SJSA1 (cell line): ENCODE results near the gene TSHZ2. TPM values are rescaled to one million over a fixed set of nuclear protein-coding genes. Genes with fewer than 3 reads are reported as not detected.

Source experiments
- DNase-seq, 2 experiments: peaks; one replicate each; pipeline ENCODE4 v3.0.0-alpha.2; 2015 to 2020; ENCODE audit warnings: low spot score in 2 of 2, low read depth in 1 of 2
- H3K27ac ChIP-seq: fragments of 250-450 bp; sonication (Bioruptor Pico); 2 replicates; pipeline ENCODE4 v1.5.1; 2020; ENCODE audit warnings: mild to moderate bottlenecking, moderate library complexity
- H3K27me3 ChIP-seq: fragments of 250-450 bp; sonication (Bioruptor Pico); replicated peaks from 2 replicates; pipeline ENCODE4 v1.5.1; 2020; ENCODE audit warnings: mild to moderate bottlenecking, moderate library complexity
- H3K36me3 ChIP-seq: fragments of 250-450 bp; sonication (Bioruptor Pico); 2 replicates; pipeline ENCODE4 v1.5.1; 2020; ENCODE audit warnings: mild to moderate bottlenecking
- H3K4me1 ChIP-seq: fragments of 250-450 bp; sonication (Bioruptor Pico); replicated peaks from 2 replicates; pipeline ENCODE4 v1.6.1; 2021; ENCODE audit warnings: mild to moderate bottlenecking
- H3K4me3 ChIP-seq: fragments of 250-450 bp; sonication (Bioruptor Pico); 2 replicates; pipeline ENCODE4 v1.5.1; 2020; ENCODE audit warnings: mild to moderate bottlenecking
- H3K9me3 ChIP-seq: fragments of 250-450 bp; sonication (Bioruptor Pico); replicated peaks from 2 replicates; pipeline ENCODE4 v1.5.1; 2020; ENCODE audit warnings: mild to moderate bottlenecking
- total RNA-seq: library from RNA; depleted of rRNA; stranded (reverse); fragments of >200 nt; shearing (Covaris generic); gene quantifications from 2 replicates; pipeline ENCODE4 v1.2.3, GENCODE V29; 2014

The TSHZ2 gene
- total RNA-seq, 1 experiment from 2014 or later, result not detected

DNA sequence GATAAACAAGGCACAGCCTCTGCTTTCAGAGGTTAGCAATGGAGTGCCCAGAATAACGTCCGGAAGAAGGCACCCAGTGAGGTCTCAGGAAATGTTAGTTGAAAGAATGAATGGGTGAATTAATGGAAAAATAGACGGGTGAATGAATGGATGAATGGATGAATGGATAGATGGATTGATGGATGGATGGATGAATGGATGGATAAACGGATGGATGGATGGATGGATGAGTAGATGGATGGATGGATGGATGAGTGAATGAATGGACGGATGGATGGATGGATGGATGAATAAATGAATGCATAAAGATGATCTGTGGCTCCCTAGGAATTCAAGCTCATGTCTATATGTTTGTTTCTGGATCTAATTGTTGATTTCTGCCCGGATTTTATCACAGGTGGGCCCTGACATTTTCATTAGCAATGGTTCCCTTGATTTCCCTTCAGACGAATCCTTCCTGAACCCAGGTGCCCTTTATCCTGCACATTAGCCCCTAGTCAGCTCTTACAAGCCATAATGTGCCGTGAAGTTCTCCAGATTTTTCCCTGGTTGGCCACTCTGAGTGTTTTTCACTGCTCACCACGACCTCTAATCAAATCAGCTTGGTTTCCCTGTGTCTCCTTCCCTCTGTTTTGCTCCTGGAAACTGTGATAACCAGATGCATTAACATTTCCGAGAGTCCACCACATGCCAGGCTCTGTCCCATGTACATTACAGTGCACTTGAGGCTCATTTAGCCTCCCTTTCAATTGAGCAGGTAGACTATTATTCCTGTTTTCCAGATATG, 22.2 kb downstream of the TSHZ2 start:
- Histone ChIP-seq H3K27me3 (no peaks in the 10 kb centered on the region), H3K9me3 (no peaks in the 10 kb centered on the region), H3K27ac (no peak overlapping the region), H3K4me1 (no peaks in the 10 kb centered on the region), H3K4me3 (no peak overlapping the region), H3K36me3 (no peaks in the 10 kb centered on the region)
- no peak for DNase-seq

DNA sequence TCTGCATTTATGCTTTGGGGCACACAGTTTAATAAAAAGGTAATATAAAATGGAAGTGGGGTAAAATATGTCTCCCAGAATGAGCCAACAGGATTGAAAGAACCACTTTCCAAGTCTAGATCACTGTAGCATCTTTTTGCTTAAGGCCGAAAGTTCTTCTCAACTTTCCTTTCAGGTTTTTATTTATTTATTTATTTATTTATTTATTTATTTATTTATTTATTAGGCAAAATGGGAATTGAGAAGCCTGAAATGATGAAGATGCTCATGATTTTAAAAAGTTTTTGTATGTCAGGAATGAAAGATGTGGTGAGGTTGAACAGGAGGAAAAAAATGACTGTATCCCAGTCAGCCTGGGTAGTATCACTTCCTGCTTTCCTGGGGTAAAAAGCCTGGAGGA, 24.0 kb downstream of the TSHZ2 start:
- no peaks in the 10 kb centered on the region for H3K36me3 ChIP-seq
- H3K27ac ChIP-seq, result no peak overlapping the region
- H3K4me3 ChIP-seq, result no peak overlapping the region
- DNase-seq, result no peak
- no peaks in the 10 kb centered on the region for H3K9me3 ChIP-seq
- H3K4me1 ChIP-seq, result no peaks in the 10 kb centered on the region
- no peaks in the 10 kb centered on the region for H3K27me3 ChIP-seq

GRCh38 chr20:52996658-52997057, 24.5 kb downstream of the TSHZ2 start:
- Histone ChIP-seq H3K36me3 (no peaks in the 10 kb centered on the region), H3K27ac (no peak overlapping the region), H3K9me3 (no peaks in the 10 kb centered on the region), H3K27me3 (no peaks in the 10 kb centered on the region), H3K4me3 (no peak overlapping the region), H3K4me1 (no peaks in the 10 kb centered on the region)
- no peak for DNase-seq

DNA sequence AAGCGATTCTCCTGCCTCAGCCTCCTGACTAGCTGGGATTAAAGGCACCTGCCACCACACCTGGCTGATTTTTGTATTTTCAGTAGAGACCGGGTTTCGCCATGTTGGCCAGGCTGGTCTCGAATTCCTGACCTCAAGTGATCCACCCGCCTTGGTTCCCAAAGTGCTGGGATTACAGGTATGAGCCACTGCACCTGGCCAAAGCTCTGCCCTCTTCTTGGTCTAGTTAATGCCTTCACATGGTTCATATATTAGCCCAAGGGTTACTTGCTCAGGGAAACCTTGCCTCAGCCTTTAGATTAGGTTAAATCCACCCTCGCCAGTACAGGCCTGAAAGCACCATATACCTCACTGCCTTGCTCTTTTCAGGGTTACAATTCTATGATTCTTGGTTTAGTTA, 26.1 kb downstream of the TSHZ2 start:
- H3K36me3 ChIP-seq, result no peaks in the 10 kb centered on the region
- no peak overlapping the region for H3K27ac ChIP-seq
- no peak overlapping the region for H3K4me3 ChIP-seq
- no peaks in the 10 kb centered on the region for H3K27me3 ChIP-seq
- H3K4me1 ChIP-seq, result no peaks in the 10 kb centered on the region
- no peaks in the 10 kb centered on the region for H3K9me3 ChIP-seq
- DNase-seq, result no peak

DNA sequence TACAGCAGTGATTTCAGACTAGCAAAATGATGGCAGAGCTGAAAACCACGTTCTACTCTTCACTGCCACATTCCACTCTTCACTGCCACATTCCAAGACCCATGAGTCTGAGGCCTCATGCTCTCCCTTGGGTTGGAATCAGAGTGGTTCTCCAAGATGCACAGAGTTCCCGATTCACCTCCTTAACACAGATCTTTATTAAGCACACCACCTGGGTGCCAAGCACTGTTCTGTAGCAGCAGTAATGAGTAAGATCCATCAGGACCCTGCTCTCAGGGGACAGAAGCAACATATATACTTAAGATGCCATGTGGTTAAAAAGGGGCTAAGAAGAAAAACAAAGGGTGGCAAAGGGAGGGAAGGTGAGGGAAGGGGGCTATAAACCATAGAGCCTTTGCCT, 26.9 kb downstream of the TSHZ2 start:
- Histone ChIP-seq H3K4me3 (no peak overlapping the region), H3K9me3 (no peaks in the 10 kb centered on the region), H3K4me1 (no peaks in the 10 kb centered on the region), H3K27ac (no peak overlapping the region), H3K36me3 (no peaks in the 10 kb centered on the region), H3K27me3 (no peaks in the 10 kb centered on the region)
- no peak for DNase-seq

GRCh38 chr20:53001498-53002301, 29.5 kb downstream of the TSHZ2 start:
- Histone ChIP-seq H3K4me3 (no peak overlapping the region), H3K9me3 (no peaks in the 10 kb centered on the region), H3K27ac (no peak overlapping the region), H3K4me1 (no peaks in the 10 kb centered on the region), H3K27me3 (no peaks in the 10 kb centered on the region), H3K36me3 (no peaks in the 10 kb centered on the region)
- no peak for DNase-seq

- no peaks in the 10 kb centered on the region for H3K27me3 ChIP-seq
- no peak overlapping the region for H3K4me3 ChIP-seq
- no peaks in the 10 kb centered on the region for H3K4me1 ChIP-seq
- H3K36me3 ChIP-seq, result no peaks in the 10 kb centered on the region
- H3K9me3 ChIP-seq, result no peaks in the 10 kb centered on the region
- no peak overlapping the region for H3K27ac ChIP-seq
- DNase-seq, result no peak
Observed at GRCh38 chr20:53002786-53003185, 30.6 kb downstream of the TSHZ2 start.

GRCh38 chr20:53003420-53004154, 31.4 kb downstream of the TSHZ2 start:
- no peaks in the 10 kb centered on the region for H3K4me1 ChIP-seq
- no peaks in the 10 kb centered on the region for H3K9me3 ChIP-seq
- H3K27ac ChIP-seq, result no peak overlapping the region
- no peak overlapping the region for H3K4me3 ChIP-seq
- no peak for DNase-seq
- H3K36me3 ChIP-seq, result no peaks in the 10 kb centered on the region
- no peaks in the 10 kb centered on the region for H3K27me3 ChIP-seq

DNA sequence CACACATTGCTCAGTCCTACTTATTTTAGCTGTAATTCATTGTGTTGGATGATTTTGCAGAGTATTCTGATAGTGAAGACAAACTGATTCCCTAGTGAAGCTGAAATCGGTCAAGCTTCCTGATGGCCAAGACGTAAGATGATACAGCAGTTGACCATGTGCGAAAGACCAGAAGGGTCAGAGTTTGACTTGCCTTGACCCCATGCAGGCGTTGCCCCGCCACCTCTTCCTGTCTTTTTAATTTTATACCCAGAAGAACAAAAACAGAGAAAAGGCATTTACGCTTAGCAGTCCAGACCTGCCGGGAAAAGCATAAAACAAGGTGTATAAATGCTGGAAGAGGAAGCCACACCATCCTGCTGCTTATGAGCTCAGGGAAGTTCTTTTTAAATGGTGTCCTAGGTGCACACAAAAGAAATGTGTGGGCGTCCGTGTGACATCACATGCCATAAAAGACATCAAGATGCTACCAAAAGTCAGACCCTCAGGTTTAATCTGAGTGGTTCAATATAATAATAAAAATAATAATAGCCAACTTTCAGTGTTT, 32.2 kb downstream of the TSHZ2 start:
- no peak overlapping the region for H3K4me3 ChIP-seq
- H3K27ac ChIP-seq, result no peak overlapping the region
- no peaks in the 10 kb centered on the region for H3K4me1 ChIP-seq
- no peak for DNase-seq
- H3K27me3 ChIP-seq, result no peaks in the 10 kb centered on the region
- no peaks in the 10 kb centered on the region for H3K36me3 ChIP-seq
- no peaks in the 10 kb centered on the region for H3K9me3 ChIP-seq

- Histone ChIP-seq H3K36me3 (no peaks in the 10 kb centered on the region), H3K27me3 (peaks cover 4% of the 10 kb centered on the region; the same call in 1 of the 2 replicates), H3K4me3 (no peak overlapping the region), H3K27ac (no peak overlapping the region), H3K9me3 (no peaks in the 10 kb centered on the region; the same call in 1 of the 2 replicates), H3K4me1 (no peaks in the 10 kb centered on the region)
- no peak for DNase-seq
Observed at GRCh38 chr20:53009979-53010735, 38.0 kb downstream of the TSHZ2 start.

GRCh38 chr20:53011640-53012039, 39.5 kb downstream of the TSHZ2 start:
- Histone ChIP-seq H3K36me3 (no peaks in the 10 kb centered on the region), H3K27ac (no peak overlapping the region), H3K4me3 (no peak overlapping the region), H3K9me3 (no peaks in the 10 kb centered on the region; the same call in 1 of the 2 replicates), H3K27me3 (peaks cover 4% of the 10 kb centered on the region; the same call in 1 of the 2 replicates), H3K4me1 (no peaks in the 10 kb centered on the region)
- no peak for DNase-seq

- H3K9me3 ChIP-seq, result no peaks in the 10 kb centered on the region; the same call in 1 of the 2 replicates
- no peak overlapping the region for H3K4me3 ChIP-seq
- H3K27me3 ChIP-seq, result peaks cover 4% of the 10 kb centered on the region; the same call in 1 of the 2 replicates
- DNase-seq, result no peak
- no peak overlapping the region for H3K27ac ChIP-seq
- no peaks in the 10 kb centered on the region for H3K4me1 ChIP-seq
- no peaks in the 10 kb centered on the region for H3K36me3 ChIP-seq
Observed at GRCh38 chr20:53013183-53013582, 41.0 kb downstream of the TSHZ2 start.

GRCh38 chr20:53013847-53014246, 41.7 kb downstream of the TSHZ2 start:
- Histone ChIP-seq H3K27ac (no peak overlapping the region), H3K4me3 (no peak overlapping the region), H3K27me3 (peaks cover 4% of the 10 kb centered on the region; the same call in 1 of the 2 replicates), H3K4me1 (no peaks in the 10 kb centered on the region), H3K36me3 (no peaks in the 10 kb centered on the region), H3K9me3 (no peaks in the 10 kb centered on the region; the same call in 1 of the 2 replicates)
- no peak for DNase-seq
